Smooth muscle cell (in vitro differentiated cells): ENCODE measurements around the gene GDF15. TPM values are rescaled to one million over a fixed set of nuclear protein-coding genes. Genes with fewer than 3 reads are reported as not detected.
"Not testable (repeated sequence)": the region's sequence is repeated elsewhere in the genome, so short reads cannot be mapped to it uniquely, and the experiment has no call there.

Source experiments
- DNase-seq: peaks from one replicate; lab custom pipeline; 2025; ENCODE audit not compliant: unreplicated experiment; lab: John Stamatoyannopoulos, UW
- H2AFZ ChIP-seq: fragments of 200-600 bp; sonication (generic); 2 replicates; pipeline ENCODE4 v1.6.0; 2016; ENCODE audit warnings: antibody characterized with exemption, low read depth, mild to moderate bottlenecking
- H3F3A ChIP-seq: fragments of 200-600 bp; sonication (generic); 2 replicates; pipeline ENCODE4 v1.6.0; 2017; ENCODE audit warnings: antibody characterized with exemption, low read depth
- H3K27ac ChIP-seq: fragments of 200-600 bp; sonication (generic); 2 replicates; pipeline ENCODE4 v1.5.1; 2016; ENCODE audit warnings: low read depth, mild to moderate bottlenecking
- H3K27me3 ChIP-seq: fragments of 200-600 bp; sonication (generic); 2 replicates; pipeline ENCODE4 v1.6.1; 2016; ENCODE audit warnings: low read depth, mild to moderate bottlenecking
- H3K36me3 ChIP-seq: fragments of 200-600 bp; sonication (generic); 2 replicates; pipeline ENCODE4 v1.5.1; 2016; ENCODE audit warnings: low read depth
- H3K4me1 ChIP-seq: fragments of 200-600 bp; sonication (generic); 2 replicates; pipeline ENCODE4 v1.5.1; 2016; ENCODE audit warnings: low read depth
- H3K4me2 ChIP-seq: fragments of 200-600 bp; sonication (generic); 2 replicates; pipeline ENCODE4 v1.6.0; 2016; ENCODE audit warnings: mild to moderate bottlenecking
- H3K4me3 ChIP-seq: fragments of 200-600 bp; sonication (generic); 2 replicates; pipeline ENCODE4 v1.5.1; 2016; ENCODE audit warnings: mild to moderate bottlenecking
- H3K79me2 ChIP-seq: fragments of 200-600 bp; sonication (generic); 2 replicates; pipeline ENCODE4 v1.6.0; 2016; ENCODE audit warnings: low read depth, mild to moderate bottlenecking
- H3K9ac ChIP-seq: fragments of 200-600 bp; sonication (generic); 2 replicates; pipeline ENCODE4 v1.6.0; 2016; ENCODE audit warnings: low read depth
- H3K9me3 ChIP-seq: fragments of 200-600 bp; sonication (generic); replicated peaks from 2 replicates; pipeline ENCODE4 v1.5.1; 2016; ENCODE audit warnings: low read depth
- H4K20me1 ChIP-seq: fragments of 200-600 bp; sonication (generic); 2 replicates; pipeline ENCODE4 v1.6.0; 2016; ENCODE audit warnings: low read depth
- CTCF ChIP-seq: fragments of 200-600 bp; sonication (generic); IDR thresholded peaks from 2 replicates; pipeline ENCODE4 v1.5.1; 2017; ENCODE audit warnings: borderline replicate concordance, mild to moderate bottlenecking, antibody characterized with exemption; ENCODE audit not compliant: insufficient read depth, poor library complexity, severe bottlenecking
- WGBS: methylation state at CpG from one replicate; pipeline ENCODE4 v1.1.7; 2016; ENCODE audit warnings: low lambda C conversion rate; 5-methylcytosine and 5-hydroxymethylcytosine counted together
- polyA plus RNA-seq: library from polyadenylated mRNA; unstranded; fragments of >200 nt; fragmentation: Nextera tagmentation; extraction: Ambion mirVana; gene quantifications from 2 replicates; pipeline ENCODE4 v1.2.1, GENCODE V29; 2016
- total RNA-seq: library from RNA; depleted of rRNA; stranded (reverse); fragments of >200 nt; gene quantifications from 2 replicates; pipeline ENCODE4 v1.2.3, GENCODE V29; 2014

The GDF15 gene
- total and polyA plus RNA-seq, 2 experiments from 2014 or later: 30.9 to 42.8 TPM

GRCh38 chr19:18344582-18344950 is 41.4 kb upstream of the GDF15 start:
- Histone ChIP-seq H2AFZ (no peak overlapping the region), H4K20me1 (no peaks in the 10 kb centered on the region), H3K9ac (no peak overlapping the region), H3K4me2 (no peak overlapping the region), H3K79me2 (no peaks in the 10 kb centered on the region), H3K27me3 (no peaks in the 10 kb centered on the region), H3K4me1 (peaks cover 9% of the 10 kb centered on the region), H3K9me3 (no peaks in the 10 kb centered on the region), H3K27ac (no peak overlapping the region), H3K36me3 (no peaks in the 10 kb centered on the region), H3F3A (no peaks in the 10 kb centered on the region), H3K4me3 (no peak overlapping the region)
- no peak for TF ChIP-seq CTCF
- no peak for DNase-seq
- 77% methylated on average over 13 of the region's 13 CpGs for WGBS

- no peaks in the 10 kb centered on the region for H4K20me1 ChIP-seq
- no peak for TF ChIP-seq CTCF
- no peaks in the 10 kb centered on the region for H3K79me2 ChIP-seq
- no peaks in the 10 kb centered on the region for H3F3A ChIP-seq
- H3K4me1 ChIP-seq: peaks cover 9% of the 10 kb centered on the region
- no peaks in the 10 kb centered on the region for H3K27me3 ChIP-seq
- 94% methylated on average over 6 of the region's 6 CpGs for WGBS
- DNase-seq: no peak
- no peak overlapping the region for H3K9ac ChIP-seq
- no peak overlapping the region for H3K4me3 ChIP-seq
- H3K27ac ChIP-seq: no peak overlapping the region
- H3K4me2 ChIP-seq: no peak overlapping the region
- no peak overlapping the region for H2AFZ ChIP-seq
- H3K36me3 ChIP-seq: no peaks in the 10 kb centered on the region
- H3K9me3 ChIP-seq: no peaks in the 10 kb centered on the region
Observed at GRCh38 chr19:18345296-18345695, 40.7 kb upstream of the GDF15 start.

GRCh38 chr19:18346091-18346490 is 39.9 kb upstream of the GDF15 start:
- H3K36me3 ChIP-seq: no peaks in the 10 kb centered on the region
- no peak overlapping the region for H2AFZ ChIP-seq
- TF ChIP-seq CTCF: no peak
- H3K9me3 ChIP-seq: no peaks in the 10 kb centered on the region
- no peak overlapping the region for H3K27ac ChIP-seq
- H3K4me2 ChIP-seq: no peak overlapping the region
- no peak overlapping the region for H3K9ac ChIP-seq
- no peak for DNase-seq
- H4K20me1 ChIP-seq: no peaks in the 10 kb centered on the region
- H3K79me2 ChIP-seq: no peaks in the 10 kb centered on the region
- H3K27me3 ChIP-seq: no peaks in the 10 kb centered on the region
- WGBS: 60% methylated on average over 8 of the region's 8 CpGs
- H3F3A ChIP-seq: no peaks in the 10 kb centered on the region
- peaks cover 9% of the 10 kb centered on the region for H3K4me1 ChIP-seq
- H3K4me3 ChIP-seq: no peak overlapping the region

- Histone ChIP-seq H3K4me3 (no peak overlapping the region), H3K27me3 (no peaks in the 10 kb centered on the region), H3F3A (no peaks in the 10 kb centered on the region), H3K9ac (no peak overlapping the region), H3K36me3 (no peaks in the 10 kb centered on the region), H3K4me2 (no peak overlapping the region), H3K4me1 (peaks cover 9% of the 10 kb centered on the region), H3K9me3 (no peaks in the 10 kb centered on the region), H2AFZ (no peak overlapping the region), H4K20me1 (no peaks in the 10 kb centered on the region), H3K27ac (no peak overlapping the region), H3K79me2 (no peaks in the 10 kb centered on the region)
- WGBS: 96% methylated on average over 17 of the region's 17 CpGs
- TF ChIP-seq CTCF: no peak
- DNase-seq: no peak
Observed at GRCh38 chr19:18348171-18348570, 37.8 kb upstream of the GDF15 start.

GRCh38 chr19:18348818-18349339 is 37.1 kb upstream of the GDF15 start:
- not testable (repeated sequence) for H3K9ac ChIP-seq, H3F3A ChIP-seq, DNase-seq, H3K4me1 ChIP-seq, H3K4me2 ChIP-seq, H4K20me1 ChIP-seq, H2AFZ ChIP-seq, H3K9me3 ChIP-seq, H3K27ac ChIP-seq, H3K27me3 ChIP-seq, H3K79me2 ChIP-seq, H3K4me3 ChIP-seq, H3K36me3 ChIP-seq
- WGBS: 89% methylated on average over 6 of the region's 6 CpGs
